HG02973 (cell line): ENCODE data around the gene ODC1.
"Not testable (repeated sequence)": the region's sequence is repeated elsewhere in the genome, so short reads cannot be mapped to it uniquely, and the experiment has no call there.

Source experiments
- ATAC-seq: cut with Tn5 transposase; IDR thresholded peaks from one replicate; pipeline ENCODE4 v1.9.1; 2021; ENCODE audit warnings: moderate library complexity; ENCODE audit not compliant: unreplicated experiment

The ODC1 gene

DNA sequence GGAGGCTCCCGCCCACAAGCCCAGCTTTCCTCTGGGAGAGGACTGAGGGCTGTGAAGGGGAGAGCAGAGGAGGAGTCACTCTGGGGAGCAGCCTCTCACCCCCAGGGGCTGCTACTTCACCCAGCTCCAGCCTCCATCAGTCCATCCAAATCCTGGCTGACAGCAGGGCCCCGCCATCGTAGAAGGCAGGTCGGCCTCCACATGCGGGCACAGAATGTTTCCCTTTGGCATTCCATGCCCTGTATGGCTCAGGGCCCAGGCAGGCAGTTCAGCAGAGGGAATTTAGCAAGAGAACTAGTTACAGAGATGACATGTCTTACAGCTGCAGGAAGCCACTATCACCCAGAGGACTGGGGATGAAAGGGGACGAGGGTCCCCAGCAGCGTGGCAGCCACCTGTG is 6.4 kb upstream of the ODC1 start:
- no peak for ATAC-seq

GRCh38 chr2:10453905-10454298 is 5.8 kb upstream of the ODC1 start:
- no peak for ATAC-seq

DNA sequence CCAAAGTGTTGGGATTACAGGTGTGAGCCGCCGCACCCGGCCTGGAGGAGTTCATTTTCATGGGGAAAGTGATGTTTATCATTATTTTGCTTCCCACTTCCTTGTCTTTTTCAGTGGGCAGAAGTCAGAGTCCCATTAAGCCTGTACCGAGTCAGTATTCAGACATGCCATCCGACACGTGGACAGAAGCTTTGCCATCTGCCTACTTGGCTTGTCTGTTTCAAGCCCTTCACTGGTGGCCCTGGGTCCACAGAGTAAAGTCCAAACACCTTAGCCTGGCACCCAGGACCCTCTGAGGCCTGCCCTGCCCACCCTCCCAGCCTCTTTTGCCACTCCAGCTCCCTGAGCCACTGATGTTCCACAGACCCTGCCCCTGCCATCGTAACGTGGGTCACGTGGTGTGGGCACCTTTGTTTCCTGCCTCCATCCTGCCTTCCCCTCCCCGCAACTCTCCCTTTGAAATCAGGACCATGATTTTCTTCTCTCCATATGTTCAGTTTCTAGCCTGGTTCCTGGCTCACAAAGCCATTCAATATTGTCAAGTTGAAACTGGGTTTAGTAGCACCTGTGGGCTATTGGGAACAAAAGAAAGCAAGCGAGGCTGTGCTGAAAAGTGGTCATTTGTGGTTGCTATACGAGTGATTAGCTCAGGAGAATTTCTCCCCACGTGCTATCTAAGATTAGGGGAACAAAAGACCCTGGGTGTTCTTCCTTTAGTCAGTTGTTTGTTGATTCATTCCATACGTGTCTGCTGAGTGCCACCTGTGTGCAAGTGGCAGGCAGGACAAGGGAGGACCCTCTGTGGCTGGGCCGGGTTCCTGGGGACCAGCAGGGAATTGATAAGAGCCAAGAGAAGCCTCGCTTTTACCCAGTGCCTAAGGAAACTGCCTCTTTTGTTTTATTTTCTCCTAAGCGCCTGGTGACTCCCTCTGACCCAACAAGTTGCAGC is 5.1 kb upstream of the ODC1 start:
- ATAC-seq = no peak

DNA sequence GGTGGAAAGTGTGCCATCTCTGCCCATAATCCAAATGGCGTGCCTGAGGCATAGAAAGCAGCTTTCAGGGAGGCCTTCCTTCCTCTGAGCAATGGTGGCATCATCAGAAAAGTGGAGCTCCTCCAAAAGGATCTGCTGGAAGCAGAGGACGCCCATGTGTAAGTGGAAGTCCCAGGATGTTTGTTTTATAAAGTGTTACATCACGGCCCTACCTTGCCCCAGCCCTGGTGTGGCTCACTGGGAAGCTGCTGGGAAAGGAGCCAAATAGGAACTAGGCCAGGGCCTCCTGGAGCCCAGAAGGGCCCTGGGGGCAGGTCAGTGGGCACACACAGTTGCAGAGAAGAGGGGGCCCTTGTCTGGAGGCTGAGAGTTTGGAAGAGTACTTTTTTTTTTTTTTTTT is 4.2 kb upstream of the ODC1 start:
- no peak for ATAC-seq

- ATAC-seq = no peak
These were observed 3.7 kb upstream of the ODC1 start for GRCh38 chr2:10451819-10452218.

DNA sequence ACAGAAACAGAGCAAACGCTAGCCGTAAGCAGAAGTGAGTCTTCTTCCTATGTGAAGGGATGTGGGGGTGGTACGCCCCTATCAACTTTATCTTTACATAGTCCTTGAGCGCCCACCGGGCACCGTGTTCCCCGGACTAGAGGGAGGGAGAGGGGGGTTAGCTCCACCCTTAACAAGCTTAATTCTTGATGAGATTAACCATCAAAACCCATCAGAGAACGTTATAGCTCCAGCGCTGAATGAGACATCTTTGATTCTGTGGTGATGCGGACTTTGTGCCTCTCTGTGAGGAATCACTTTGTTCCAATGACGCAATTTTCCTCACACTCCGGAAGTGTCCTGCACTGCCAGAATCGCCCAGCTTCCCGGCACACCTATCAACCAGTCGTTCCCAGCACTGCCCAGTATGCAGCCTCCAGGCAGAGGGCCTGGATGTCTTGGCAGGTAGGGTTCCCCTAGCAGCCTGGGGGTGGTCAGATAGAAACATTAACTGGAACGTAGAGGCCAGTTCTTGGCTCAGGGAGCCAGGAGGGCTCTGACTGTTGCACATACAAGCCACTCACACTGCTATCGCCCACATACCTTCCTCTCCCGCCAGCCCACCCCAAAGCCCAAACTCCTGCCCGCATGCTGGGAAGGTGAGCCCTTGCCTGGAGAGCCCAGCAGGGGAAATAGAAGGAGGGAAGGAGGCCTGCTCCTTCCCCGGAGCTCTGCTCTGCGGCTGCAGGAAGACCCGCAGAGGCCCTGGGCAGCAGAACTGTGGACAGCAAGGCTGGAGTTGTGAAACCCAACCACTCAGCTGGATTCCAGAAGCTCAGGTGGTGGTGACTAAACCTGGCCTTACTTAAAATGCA is 1.9 kb upstream of the ODC1 start:
- ATAC-seq = no peak

GRCh38 chr2:10449486-10449831 is 1.3 kb upstream of the ODC1 start:
- ATAC-seq = no peak

- peak; percentile 52 for ATAC-seq
These were observed 704 bp upstream of the ODC1 start for GRCh38 chr2:10448576-10449485.

DNA sequence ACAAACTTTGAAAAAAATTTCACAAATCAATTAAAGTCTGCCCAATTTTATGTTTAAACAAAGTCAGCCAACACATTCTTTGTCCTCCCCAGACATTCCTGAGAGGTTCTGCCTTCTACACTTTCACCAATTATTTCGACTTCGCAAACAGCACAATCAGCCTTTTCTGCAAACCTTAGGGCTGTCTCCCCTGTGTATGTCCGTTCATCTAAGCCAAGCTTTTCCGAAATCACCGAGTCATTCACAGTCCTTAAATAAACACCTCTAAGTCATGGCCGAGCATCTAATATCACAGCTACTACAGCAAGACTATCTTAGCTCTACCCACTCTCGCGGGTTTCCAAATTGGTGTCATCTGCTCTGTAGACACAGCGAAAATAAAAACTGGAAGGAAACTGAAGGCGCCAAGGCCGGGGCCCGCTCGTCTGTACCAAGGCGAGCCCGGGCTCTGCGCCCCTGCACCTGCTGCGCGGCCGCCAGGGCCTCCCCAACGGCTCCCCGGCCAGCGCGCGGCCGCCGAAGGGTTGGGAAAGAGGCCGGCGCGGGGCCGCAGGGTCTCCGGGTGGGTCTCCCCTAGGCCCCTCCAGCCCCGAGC is 730 bp downstream of the ODC1 start:
- peak; percentile 22 for ATAC-seq

GRCh38 chr2:10446631-10447030 is 1.5 kb downstream of the ODC1 start:
- ATAC-seq = no peak

GRCh38 chr2:10444463-10444862 is 3.7 kb downstream of the ODC1 start:
- ATAC-seq = no peak

DNA sequence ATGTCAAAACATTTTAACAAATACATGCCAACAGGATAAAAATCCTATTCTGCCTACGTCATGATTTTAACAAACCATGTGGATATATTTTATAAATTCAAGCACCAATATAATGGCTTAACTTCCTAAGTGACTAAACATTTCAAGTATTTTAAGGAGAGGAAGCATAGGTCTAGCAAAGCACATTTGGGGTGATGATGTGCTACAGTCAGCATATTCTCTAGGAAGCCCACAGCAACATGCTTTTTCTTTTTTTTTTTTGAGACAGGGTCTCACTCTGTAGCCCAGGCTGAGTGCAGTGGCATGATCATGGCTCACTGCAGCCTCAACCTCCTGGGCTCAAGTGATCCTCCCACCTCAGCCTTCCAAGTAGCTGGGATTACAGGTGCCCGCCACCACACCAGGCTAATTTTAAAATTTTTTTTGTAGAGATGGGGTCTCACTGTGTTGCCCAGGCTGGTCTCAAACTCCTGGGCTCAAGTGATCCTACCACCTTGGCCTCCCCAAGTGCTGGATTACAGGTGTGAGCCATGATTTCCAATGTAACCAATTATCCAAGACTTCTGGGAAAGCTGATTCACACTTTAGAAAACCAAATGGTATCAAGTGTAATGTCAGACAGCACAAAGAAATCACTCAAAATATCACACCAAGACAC is 5.5 kb downstream of the ODC1 start:
- not testable (repeated sequence) for ATAC-seq

GRCh38 chr2:10441948-10442347 is 6.2 kb downstream of the ODC1 start:
- ATAC-seq = no peak

DNA sequence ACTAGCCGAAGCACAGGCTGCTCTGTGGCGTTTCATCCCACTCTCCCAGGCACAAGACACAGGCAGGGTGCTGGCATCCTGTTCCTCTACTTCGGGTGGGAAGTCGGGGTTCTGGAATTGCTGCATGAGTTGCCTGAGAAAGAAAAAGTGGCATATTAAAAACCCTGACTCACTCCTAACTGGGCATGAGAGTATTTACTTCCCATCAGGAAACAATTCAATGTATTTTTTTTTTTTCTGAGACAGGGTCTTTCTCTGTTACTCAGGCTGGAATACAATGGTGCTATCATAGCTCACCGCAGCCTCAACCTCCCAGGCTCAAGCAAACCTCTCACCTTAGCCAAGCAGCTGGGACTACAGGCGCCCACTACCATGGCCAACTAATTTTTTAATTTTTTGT is 7.4 kb downstream of the ODC1 start:
- ATAC-seq = no peak

DNA sequence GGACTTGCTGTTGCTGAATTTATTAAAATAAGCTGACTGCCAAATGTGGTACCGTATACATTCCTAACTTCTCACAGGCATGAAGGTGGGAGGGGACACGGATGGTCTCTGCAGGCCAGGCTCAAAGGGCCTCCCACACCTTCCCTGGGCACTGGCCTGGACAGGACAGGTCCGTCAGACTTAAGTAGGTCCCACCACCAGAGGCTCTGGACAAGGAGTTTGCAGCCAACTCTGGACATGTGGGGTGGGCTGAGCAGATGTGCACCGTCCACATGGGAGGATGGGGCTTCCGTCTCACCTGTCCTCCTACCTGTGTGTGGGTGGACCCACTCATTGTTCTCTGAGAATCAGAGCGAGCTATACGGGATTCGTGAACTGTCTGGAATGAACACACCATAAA is 8.2 kb downstream of the ODC1 start:
- ATAC-seq = no peak

DNA sequence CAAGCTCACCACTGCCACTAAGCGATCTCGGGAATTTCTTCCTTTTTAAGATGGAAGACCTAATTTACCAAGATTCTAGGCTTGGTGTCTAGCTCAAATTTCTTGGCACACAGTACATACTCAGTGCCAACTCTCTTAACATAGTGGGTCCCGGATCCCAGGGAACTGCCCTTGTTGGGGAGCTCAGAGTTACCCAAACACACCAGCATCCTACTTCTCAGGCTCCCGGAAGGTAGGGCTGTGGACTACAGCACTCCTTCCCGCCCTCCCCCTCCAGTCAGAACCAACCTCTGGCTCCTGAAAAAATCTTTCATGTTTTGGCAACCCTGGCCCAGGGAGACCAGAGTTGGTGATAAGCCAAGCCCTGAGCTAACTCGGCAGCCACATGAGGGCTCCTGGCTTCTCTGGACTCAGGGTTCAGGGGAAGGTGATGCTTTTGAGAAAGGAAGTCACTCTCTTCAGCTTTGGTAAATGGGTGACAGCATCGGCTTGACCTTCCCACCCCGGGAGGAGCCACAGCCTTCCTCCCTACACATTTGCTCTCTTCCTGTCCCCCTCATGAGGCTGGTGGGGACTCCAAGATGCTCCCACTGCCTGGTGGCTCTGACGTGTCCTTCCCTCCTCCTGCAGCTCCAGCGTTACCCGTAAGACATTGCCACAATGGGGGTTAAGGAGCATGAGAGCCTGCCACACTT is 8.8 kb downstream of the ODC1 start:
- ATAC-seq = no peak

- ATAC-seq = no peak
These were observed 9.4 kb downstream of the ODC1 start for GRCh38 chr2:10438688-10439087.

- no peak for ATAC-seq
These were observed 10.3 kb downstream of the ODC1 start for GRCh38 chr2:10437806-10438205.

DNA sequence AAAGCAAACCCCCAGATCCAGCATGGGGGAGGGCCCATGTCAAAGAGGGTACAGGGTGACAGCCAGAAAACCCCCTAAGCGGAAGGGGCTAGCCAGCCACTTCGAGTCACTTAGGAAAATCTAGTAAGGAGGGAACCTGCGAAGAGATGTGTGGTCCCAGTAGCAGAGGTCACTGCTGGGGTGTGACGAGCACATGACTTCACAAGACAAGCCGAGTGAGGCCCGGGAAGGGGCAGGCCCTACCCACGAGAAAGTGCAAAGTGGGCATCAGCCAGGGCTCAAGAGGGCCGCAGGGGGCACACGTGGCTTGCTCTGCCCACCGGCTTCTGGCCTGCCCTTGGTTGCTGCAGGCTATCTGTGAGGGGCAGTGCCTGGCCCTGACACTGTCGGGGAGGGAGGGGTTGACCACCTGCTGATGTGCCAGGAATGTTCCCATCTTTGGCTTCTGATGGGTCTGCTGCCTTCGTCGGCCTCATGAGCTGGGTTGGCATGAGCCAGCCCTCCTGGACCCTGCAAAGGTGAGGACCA is 11.5 kb downstream of the ODC1 start:
- ATAC-seq = no peak
